Measurements from ENCODE around the gene C9.
"Not testable (repeated sequence)": the region's sequence is repeated elsewhere in the genome, so short reads cannot be mapped to it uniquely, and the experiment has no call there.

C9 gene

DNA sequence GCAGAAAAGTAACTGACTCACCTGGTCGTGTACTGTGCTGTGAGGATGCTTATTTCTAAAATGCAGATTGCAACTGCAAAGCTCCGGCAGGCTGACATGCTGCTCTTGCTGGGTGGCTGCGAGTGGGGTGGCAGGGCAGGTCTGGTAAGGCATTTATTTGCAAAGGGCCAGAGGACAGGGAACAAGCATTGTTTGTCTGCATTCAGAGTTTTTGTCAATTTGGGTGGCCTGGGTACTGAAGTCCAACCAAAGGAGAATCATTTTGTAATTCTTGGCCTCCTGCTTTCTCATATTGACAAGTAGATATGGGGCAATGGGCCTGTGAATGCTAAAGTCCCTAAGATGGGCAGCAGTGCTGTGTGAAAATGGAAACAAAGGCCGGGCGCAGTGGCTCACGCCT, at the start of gene C9:
C9 (minus strand) TSS at position 129 of the 400 bp plus-strand sequence; CDS start at position 98, 31 bp downstream.
- DNase-seq = no peak

GRCh38 chr5:39413771-39414170, 49.5 kb upstream of the C9 start:
- DNase-seq = no peak

GRCh38 chr5:39412721-39413394, 48.6 kb upstream of the C9 start:
- DNase-seq = no peak

- no peak for DNase-seq
Measured at GRCh38 chr5:39411985-39412384, 47.7 kb upstream of the C9 start.

DNA sequence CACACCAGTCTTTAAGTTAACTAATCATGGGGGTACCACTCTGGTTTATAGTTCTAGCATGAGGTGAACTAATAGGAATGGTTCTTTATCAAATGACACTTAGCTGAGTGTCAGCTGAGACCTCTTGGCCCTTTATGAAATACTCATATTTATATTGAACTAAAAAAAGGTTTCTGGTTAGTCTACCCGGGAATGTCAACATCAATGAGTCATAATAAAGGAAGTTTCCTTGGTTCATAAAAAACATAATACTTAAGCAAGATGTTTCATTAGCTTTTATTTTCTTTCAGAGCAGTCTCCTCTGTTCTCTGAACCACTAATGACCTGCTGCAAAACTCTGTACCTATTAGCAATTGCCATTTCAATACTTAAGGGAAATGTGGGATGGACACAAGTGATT, 46.8 kb upstream of the C9 start:
- no peak for DNase-seq

DNA sequence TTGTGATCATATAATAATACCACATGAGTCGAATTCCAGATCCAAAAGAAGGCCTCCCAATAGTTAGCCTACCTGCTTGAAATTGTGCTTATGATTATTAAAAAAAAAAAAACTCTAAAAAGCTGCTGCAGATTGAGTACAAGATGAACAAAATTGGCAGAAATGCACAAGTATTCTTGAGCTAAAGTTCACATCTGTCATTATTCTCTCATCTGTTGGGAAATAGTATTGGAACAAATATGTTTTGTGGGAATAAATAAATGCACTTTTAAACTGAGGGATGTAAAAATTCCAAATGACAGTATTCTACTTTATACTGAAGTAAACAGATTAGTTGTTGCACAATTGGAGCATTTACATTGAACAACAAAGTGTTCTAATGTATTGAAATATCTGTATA, 44.7 kb upstream of the C9 start:
- no peak for DNase-seq

- no peak for DNase-seq
Measured at GRCh38 chr5:39405083-39405843, 41.0 kb upstream of the C9 start.

- not testable (repeated sequence) for DNase-seq
Measured at GRCh38 chr5:39403761-39404160, 39.5 kb upstream of the C9 start.

DNA sequence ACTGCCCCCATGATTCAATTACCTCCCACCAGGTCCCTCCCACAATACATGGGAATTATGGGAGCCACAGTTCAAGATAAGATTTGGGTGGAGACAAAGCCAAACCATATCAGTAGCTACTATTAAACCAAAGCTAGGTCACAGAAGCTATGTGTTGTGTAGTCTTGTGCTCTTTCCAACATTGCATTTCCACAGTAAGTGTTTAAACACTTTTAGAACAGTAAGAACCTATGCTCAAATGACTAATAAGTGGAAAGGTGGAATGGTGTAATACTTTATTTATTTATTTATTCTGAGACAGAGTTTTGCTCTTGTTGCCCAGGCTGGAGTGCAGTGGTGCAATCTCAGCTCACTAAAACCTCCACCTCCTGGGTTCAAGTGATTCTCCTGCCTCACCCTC, 37.8 kb upstream of the C9 start:
- DNase-seq = not testable (repeated sequence)

DNA sequence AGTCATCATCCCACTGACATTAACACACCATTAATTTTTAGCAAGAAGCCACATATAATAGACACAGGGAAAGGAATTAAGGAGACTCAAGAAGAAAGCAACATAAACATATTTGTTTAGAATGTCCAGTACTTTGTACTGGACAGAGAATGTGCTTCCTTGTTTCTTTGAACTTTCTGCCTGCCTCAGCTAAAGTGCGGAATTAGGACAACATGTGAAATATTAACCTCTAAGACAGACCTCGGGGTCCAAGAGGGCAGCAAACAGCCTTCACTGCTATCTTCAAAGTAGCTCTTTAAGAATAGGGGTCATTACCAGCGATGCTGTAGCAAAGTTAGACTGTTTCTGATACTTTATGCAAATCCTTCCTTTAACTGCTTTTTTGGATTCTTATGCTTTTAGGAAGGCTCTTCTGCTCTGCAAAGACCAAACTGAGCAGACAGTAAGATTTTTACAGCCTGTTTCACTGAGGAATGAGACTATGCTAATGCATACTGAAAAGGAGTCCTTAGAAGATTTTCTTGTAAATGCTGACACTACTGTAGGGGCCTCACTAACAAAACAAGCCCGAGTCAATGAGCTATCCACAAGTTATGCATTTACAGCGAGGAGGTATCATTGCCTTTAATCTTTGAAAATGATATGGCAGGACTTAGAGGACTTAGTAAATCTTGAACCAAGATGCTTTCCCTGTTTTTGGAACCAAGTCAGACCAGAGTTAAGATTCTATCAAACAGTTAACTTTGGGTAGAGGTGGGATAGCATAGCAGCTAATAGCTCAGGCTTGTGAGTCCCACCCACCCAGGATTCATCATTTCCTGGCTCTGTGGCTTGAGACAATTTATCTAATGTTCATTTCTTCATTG, 36.7 kb upstream of the C9 start:
- DNase-seq = no peak

- no peak for DNase-seq
Measured at GRCh38 chr5:39399135-39400036, 35.1 kb upstream of the C9 start.

GRCh38 chr5:39396843-39397242, 32.5 kb upstream of the C9 start:
- DNase-seq = no peak

GRCh38 chr5:39395521-39395920, 31.2 kb upstream of the C9 start:
- no peak for DNase-seq

DNA sequence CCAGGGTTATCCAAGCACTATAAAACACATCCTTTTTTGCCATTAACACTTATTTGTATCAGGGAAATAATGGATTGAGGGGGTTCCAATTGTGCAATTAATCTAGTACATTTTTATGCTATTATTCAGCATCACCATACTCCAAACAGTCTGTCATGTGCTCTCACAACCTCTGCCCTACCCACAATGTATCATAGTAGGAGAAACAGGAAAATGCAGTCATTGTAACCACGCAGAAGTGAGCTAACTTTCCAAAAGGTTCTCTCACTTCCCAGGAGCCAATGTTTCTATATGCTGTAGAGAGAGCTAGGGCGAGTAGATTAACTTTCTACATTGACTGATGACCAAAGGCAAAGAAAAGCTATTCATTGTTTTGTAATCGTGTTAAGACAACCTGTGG, 30.7 kb upstream of the C9 start:
- no peak for DNase-seq

- DNase-seq = no peak
Measured at GRCh38 chr5:39390945-39391344, 26.6 kb upstream of the C9 start.

DNA sequence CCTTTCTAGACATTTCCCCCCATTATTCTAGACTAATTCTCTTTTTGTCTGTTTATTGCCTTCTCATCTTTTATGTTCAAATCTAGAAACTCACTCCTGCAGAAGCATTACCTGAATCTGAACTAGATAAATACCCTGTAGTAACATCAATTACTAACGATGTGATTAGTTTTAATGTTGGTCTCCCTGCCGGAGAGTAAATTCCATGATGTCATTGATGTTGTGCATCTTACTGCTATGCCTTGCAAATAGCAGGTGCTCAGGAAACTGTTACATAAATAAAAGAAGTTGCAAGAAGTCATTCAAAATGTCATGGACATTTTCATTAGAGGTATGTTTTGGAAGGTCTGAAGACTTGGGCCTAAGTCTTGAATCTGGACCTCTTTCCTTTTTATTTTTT, 23.0 kb upstream of the C9 start:
- no peak for DNase-seq

GRCh38 chr5:39384271-39384670, 20.0 kb upstream of the C9 start:
- no peak for DNase-seq

DNA sequence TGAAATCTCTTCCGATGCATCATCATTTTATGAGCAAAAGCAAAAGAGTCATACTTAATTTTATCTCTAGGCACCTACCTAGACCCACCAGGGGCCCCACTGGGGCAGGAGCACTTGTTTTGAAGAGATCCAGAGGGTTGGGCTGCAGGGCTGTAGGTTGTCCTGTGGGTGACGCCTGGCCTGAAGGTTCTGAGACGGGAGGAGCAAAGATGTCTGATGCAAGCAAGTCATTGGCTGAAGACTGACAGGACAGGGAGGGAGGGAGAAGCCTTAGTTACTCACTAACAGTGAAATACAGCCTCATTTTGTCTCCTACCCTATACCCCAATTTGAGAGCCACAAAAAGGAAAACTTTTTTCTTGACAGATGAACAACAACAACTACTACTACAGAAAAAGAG, 17.1 kb upstream of the C9 start:
- no peak for DNase-seq

- DNase-seq = no peak
Measured at GRCh38 chr5:39379693-39380092, 15.4 kb upstream of the C9 start.

- no peak for DNase-seq
Measured at GRCh38 chr5:39377613-39378012, 13.3 kb upstream of the C9 start.

GRCh38 chr5:39376293-39376714, 12.0 kb upstream of the C9 start:
- DNase-seq = peak; percentile 33

- no peak for DNase-seq
Measured at GRCh38 chr5:39373791-39374190, 9.5 kb upstream of the C9 start.

DNA sequence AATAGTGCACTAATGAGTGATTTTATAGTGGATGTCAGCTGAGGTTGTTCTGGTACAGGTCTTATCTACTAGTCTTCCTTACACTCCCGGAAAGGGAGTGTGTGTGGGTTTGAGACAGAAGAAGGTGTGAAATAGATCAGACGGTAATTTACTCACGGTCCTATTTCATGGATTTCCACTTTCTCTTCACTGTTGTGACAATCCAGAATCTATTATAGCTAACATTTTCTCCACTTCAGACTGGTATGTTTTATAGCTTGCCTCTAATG, 7.0 kb upstream of the C9 start:
- DNase-seq = no peak
